HG02759 (cell line): ENCODE data around the gene CNOT9.
A peak's percentile ranks its signal among the peaks of the same experiment; 100 is the strongest.

ENCODE experiments used
- ATAC-seq: cut with Tn5 transposase; IDR thresholded peaks from one replicate; pipeline ENCODE4 v1.9.1; 2021; ENCODE audit warnings: mild to moderate bottlenecking, moderate library complexity; ENCODE audit not compliant: unreplicated experiment

CNOT9 gene

GRCh38 chr2:218577482-218578220 is 9.0 kb downstream of the CNOT9 start:
- ATAC-seq: no peak

- ATAC-seq: no peak
These were observed 9.7 kb downstream of the CNOT9 start for GRCh38 chr2:218578272-218578877.

- ATAC-seq: peak; percentile 84
These were observed 13.4 kb downstream of the CNOT9 start for GRCh38 chr2:218582076-218582475.

- ATAC-seq: no peak
These were observed 15.6 kb downstream of the CNOT9 start for GRCh38 chr2:218583983-218584850.

- no peak for ATAC-seq
These were observed 16.9 kb downstream of the CNOT9 start for GRCh38 chr2:218585541-218585940.

- ATAC-seq: no peak
These were observed 36.8 kb downstream of the CNOT9 start for GRCh38 chr2:218605432-218605831.

GRCh38 chr2:218607436-218608115 is 38.9 kb downstream of the CNOT9 start, which contains the start of gene PLCD4:
TSS of gene PLCD4 (plus strand) at chr2:218607899. CDS start at chr2:218615740, 7,841 bp downstream.
- ATAC-seq: no peak

GRCh38 chr2:218615868-218616315 is 47.3 kb downstream of the CNOT9 start:
- no peak for ATAC-seq

GRCh38 chr2:218618102-218618860 is 49.6 kb downstream of the CNOT9 start:
- no peak for ATAC-seq

- no peak for ATAC-seq
These were observed 52.4 kb downstream of the CNOT9 start for GRCh38 chr2:218621007-218621406.

GRCh38 chr2:218622606-218623365 is 54.1 kb downstream of the CNOT9 start:
- ATAC-seq: no peak

- no peak for ATAC-seq
These were observed 54.7 kb downstream of the CNOT9 start for GRCh38 chr2:218623366-218623705.

- no peak for ATAC-seq
These were observed 57.7 kb downstream of the CNOT9 start for GRCh38 chr2:218626369-218626768.

GRCh38 chr2:218627939-218628338 is 59.3 kb downstream of the CNOT9 start:
- ATAC-seq: no peak

GRCh38 chr2:218631837-218632236 is 63.2 kb downstream of the CNOT9 start:
- ATAC-seq: no peak

- ATAC-seq: no peak
These were observed 67.1 kb downstream of the CNOT9 start for GRCh38 chr2:218635719-218636118.

- no peak for ATAC-seq
These were observed 69.7 kb downstream of the CNOT9 start for GRCh38 chr2:218638372-218638771.

GRCh38 chr2:218642121-218642656 is 73.5 kb downstream of the CNOT9 start:
- ATAC-seq: no peak

GRCh38 chr2:218642786-218643185 is 74.1 kb downstream of the CNOT9 start:
- no peak for ATAC-seq
